ENCODE results near the gene LYPD1. TPM values are rescaled to one million over a fixed set of nuclear protein-coding genes. Genes with fewer than 3 reads are reported as not detected.

LYPD1 gene
- total RNA-seq, 3 donors from 2014 or later, result 0.48 to 1.9 TPM; not detected in 1

- Histone ChIP-seq H3K4me3 (no peak overlapping the region), H3K9me3 (no peaks in the 10 kb centered on the region), H3K36me3 (no peaks in the 10 kb centered on the region), H3K27me3 (no peaks in the 10 kb centered on the region), H3K4me1 (no peaks in the 10 kb centered on the region), H3K27ac (no peak overlapping the region)
- no peak for TF ChIP-seq POLR2A (IDR thresholded peaks at IDR 0.05)
- no peak for TF ChIP-seq CTCF (IDR thresholded peaks at IDR 0.05)
- no peak for TF ChIP-seq POLR2AphosphoS5 (IDR thresholded peaks at IDR 0.05)
- DNase-seq (ENCODE audit: low spot score in 2 of 2), result no peak
- intact Hi-C loops (cut with DNase I; ENCODE audit: low total_unique reads), result no loop called here
These were observed 54.5 kb downstream of the LYPD1 start for GRCh38 chr2:132615329-132616085.

GRCh38 chr2:132611719-132612118 lies 58.3 kb downstream of the LYPD1 start:
- Histone ChIP-seq H3K36me3 (no peaks in the 10 kb centered on the region), H3K27me3 (no peaks in the 10 kb centered on the region), H3K4me3 (no peak overlapping the region), H3K9me3 (no peaks in the 10 kb centered on the region), H3K27ac (no peak overlapping the region), H3K4me1 (no peaks in the 10 kb centered on the region)
- intact Hi-C loops (cut with DNase I; ENCODE audit: low total_unique reads), result no loop called here
- no peak for DNase-seq (ENCODE audit: low spot score in 2 of 2)
- no peak for TF ChIP-seq POLR2AphosphoS5 (IDR thresholded peaks at IDR 0.05)
- TF ChIP-seq CTCF (IDR thresholded peaks at IDR 0.05), result no peak
- no peak for TF ChIP-seq POLR2A (IDR thresholded peaks at IDR 0.05)

- H3K4me1 ChIP-seq, result no peaks in the 10 kb centered on the region
- no peaks in the 10 kb centered on the region for H3K36me3 ChIP-seq
- no peak overlapping the region for H3K4me3 ChIP-seq
- intact Hi-C loops (cut with DNase I; ENCODE audit: low total_unique reads), result no loop called here
- no peak overlapping the region for H3K27ac ChIP-seq
- no peaks in the 10 kb centered on the region for H3K27me3 ChIP-seq
- TF ChIP-seq CTCF (IDR thresholded peaks at IDR 0.05) (no peak), POLR2A (IDR thresholded peaks at IDR 0.05) (no peak), POLR2AphosphoS5 (IDR thresholded peaks at IDR 0.05) (no peak)
- no peak for DNase-seq (ENCODE audit: low spot score in 2 of 2)
- H3K9me3 ChIP-seq, result no peaks in the 10 kb centered on the region
These were observed 60.7 kb downstream of the LYPD1 start for GRCh38 chr2:132609101-132609890.

- intact Hi-C loops (cut with DNase I; ENCODE audit: low total_unique reads), result no loop called here
- Histone ChIP-seq H3K9me3 (no peaks in the 10 kb centered on the region), H3K4me3 (no peak overlapping the region), H3K4me1 (no peaks in the 10 kb centered on the region), H3K27me3 (no peaks in the 10 kb centered on the region), H3K27ac (no peak overlapping the region), H3K36me3 (no peaks in the 10 kb centered on the region)
- DNase-seq (ENCODE audit: low spot score in 2 of 2), result no peak
- TF ChIP-seq CTCF (IDR thresholded peaks at IDR 0.05) (no peak), POLR2A (IDR thresholded peaks at IDR 0.05) (no peak), POLR2AphosphoS5 (IDR thresholded peaks at IDR 0.05) (no peak)
These were observed 61.7 kb downstream of the LYPD1 start for GRCh38 chr2:132608311-132608710.
